SH-SY5Y (cell line): ENCODE measurements around the gene UFC1.

Experiments used
- GATA2 ChIP-seq: IDR thresholded peaks from 2 replicates; pipeline ENCODE4 v1.6.1; 2011; ENCODE audit warnings: mild to moderate bottlenecking, low read depth, low read length
- GATA3 ChIP-seq: IDR thresholded peaks from 2 replicates; pipeline ENCODE4 v1.6.1; 2011; ENCODE audit warnings: low read depth, mild to moderate bottlenecking, low read length, moderate library complexity

DNA sequence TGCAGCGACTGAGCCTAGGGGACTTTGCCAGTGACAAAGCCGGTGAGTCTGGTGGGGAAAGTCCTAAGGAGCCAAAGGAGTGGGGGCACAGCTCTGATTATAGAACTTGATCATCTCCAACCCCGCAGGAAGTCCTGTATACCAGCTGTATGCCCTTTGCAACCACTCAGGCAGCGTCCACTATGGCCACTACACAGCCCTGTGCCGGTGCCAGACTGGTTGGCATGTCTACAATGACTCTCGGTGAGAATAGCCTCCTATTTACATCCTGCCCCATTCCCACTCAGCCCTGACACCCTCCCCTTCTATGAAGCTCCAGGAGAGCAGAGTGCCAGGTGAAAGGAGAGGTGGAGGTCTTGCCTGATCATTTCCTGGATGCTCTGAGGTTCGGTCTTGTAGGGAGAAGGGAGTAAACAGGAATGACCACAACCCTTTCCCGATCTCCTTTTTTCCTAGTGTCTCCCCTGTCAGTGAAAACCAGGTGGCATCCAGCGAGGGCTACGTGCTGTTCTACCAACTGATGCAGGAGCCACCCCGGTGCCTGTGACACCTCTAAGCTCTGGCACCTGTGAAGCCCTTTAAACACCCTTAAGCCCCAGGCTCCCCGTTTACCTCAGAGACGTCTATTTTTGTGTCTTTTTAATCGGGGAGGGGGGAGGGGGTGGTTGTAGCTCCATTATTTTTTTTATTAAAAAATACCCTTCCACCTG is 11.3 kb downstream of the UFC1 start:
- TF ChIP-seq GATA3 = no peak
- TF ChIP-seq GATA2 = no peak
